NOMO-1 treated with DMSO at 0.1 percent for 48 hours (cell line): Measurements from ENCODE around the gene PFKP.

ENCODE experiments used
- DNase-seq: peaks from one replicate; lab custom pipeline; 2025; ENCODE audit not compliant: unreplicated experiment; lab: John Stamatoyannopoulos, UW

The PFKP gene

DNA sequence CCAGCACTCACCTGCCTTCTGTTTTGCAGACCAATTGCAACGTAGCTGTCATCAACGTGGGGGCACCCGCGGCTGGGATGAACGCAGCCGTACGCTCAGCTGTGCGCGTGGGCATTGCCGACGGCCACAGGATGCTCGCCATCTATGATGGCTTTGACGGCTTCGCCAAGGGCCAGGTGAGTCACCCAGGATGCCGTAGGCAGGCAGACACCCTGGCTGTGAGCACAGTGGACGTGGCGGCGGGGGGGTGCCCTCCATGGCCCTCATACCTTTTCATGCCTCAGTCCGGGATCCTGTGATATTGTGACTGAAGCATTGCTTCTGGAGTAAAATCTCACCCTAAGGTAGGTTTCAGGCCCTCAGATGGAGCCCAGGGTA is 46.0 kb downstream of the PFKP start:
- DNase-seq: no peak

DNA sequence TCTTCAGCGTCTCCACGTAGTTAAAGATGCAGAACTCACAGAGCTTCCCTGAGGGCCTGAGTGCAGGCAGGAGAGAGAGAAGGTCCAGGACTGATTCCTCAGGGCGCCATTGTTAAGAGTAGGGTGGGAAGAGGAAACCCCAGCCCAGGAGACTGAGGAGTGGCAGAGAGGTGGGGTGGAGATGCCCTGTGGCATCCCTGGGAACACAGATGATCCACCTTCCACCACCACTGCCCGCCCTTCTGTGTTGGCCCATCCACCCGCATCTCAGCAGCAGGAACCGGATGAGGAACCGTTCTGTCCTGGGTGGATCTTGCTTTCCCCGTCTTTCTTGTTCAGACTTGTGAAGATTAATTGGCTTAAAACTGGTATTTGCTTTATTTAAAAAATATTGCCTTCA is 48.3 kb downstream of the PFKP start:
- no peak for DNase-seq

- no peak for DNase-seq
These were observed 49.3 kb downstream of the PFKP start for GRCh38 chr10:3116508-3117100.

DNA sequence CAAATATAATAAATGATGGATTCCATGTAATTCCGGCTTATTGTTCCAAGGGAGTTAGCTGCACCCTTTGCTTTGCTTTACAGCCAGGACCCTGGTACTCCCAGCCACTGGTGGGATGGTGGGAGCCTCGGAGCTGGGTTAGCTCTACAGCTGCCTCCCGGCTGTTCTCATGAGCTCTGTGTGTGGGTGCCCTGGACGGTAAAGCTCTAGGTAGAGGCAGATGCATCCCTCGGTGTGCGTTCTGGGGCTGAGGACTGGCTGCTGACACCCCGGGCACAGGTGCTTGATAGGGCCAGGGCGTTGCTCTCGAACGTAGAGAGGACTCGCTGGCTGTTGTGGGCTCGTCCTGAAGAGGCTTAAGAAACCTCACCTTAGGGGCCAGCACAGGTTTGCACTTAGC is 50.1 kb downstream of the PFKP start:
- DNase-seq: no peak

- DNase-seq: no peak
These were observed 51.3 kb downstream of the PFKP start for GRCh38 chr10:3118641-3119091.

- no peak for DNase-seq
These were observed 52.6 kb downstream of the PFKP start for GRCh38 chr10:3119796-3120459.

- DNase-seq: no peak
These were observed 54.7 kb downstream of the PFKP start for GRCh38 chr10:3122034-3122433.

DNA sequence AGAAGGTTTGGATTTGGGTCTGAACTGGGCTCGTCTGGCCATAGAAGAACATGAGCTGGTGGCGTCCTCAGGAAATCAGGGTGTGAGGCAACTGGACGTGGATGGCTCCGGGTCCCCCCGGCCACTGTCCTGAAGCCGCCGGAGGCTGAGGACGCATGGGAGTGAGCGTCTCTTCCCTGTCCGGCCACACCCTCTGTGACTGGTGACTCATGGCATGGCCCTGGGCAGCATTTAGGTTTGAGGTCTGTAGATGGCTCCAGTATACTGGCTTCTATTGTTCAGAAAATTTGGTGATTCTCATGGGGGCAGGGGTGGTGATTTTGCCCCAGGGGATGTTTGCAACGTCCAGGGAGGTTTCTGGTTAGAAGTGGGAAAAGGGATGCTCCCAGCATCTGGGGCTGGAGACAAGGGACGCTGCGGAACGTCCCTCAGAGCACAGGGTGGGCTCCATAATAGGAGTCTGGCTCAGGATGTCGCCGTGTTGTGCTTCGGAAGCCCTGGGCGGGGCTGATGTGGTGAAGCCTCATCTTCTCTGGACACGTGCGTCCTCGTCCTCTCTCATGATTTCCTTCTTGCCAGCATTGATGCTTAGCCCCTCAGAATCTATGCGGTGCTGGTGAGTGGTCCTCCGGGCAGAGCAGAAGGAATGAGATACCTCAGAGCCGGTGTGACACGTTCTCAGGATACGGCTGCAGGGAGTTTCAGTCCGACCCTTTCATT is 55.3 kb downstream of the PFKP start:
- no peak for DNase-seq

DNA sequence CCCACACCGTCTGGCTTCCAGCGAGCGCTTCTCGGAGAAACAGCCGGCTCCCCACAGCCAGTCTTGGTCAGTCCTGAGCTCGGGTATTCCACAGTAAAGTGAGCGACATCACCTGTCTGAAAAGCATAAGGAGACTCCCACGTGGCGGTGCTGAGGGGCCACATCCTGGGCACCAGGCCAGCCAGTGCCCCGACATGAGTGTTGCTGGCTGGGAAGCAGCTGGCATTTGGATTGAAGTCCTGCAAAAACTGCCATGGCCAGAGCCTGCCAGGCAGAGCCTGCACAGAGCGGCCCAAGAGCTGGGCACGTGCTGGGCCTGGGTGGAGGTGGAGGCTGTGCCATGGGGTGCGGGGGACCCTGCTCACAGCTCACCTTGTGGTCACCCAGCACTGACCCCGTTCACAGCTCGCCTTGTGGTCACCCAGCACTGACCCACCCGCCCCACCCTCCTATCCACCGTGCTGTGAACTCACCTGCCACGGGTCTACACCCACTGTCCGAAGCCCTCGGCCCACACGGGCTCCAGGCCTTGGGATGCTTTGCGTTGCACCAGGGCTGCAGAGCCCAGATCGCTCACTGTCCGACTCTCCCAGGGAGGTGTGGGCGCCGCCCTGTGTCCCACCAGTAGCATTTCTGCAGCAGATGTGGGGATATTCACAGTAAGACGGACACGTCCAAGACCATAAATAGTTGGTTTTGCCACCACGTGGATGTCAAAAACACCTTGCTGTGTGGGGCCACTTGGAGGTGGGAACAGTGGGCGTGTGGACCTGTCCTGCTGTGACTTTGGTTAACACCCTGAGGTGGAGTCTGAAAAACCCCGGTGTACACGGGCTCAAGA is 56.4 kb downstream of the PFKP start:
- no peak for DNase-seq

GRCh38 chr10:3124412-3125175 is 57.2 kb downstream of the PFKP start:
- DNase-seq: no peak

GRCh38 chr10:3125527-3126170 is 58.3 kb downstream of the PFKP start:
- no peak for DNase-seq

DNA sequence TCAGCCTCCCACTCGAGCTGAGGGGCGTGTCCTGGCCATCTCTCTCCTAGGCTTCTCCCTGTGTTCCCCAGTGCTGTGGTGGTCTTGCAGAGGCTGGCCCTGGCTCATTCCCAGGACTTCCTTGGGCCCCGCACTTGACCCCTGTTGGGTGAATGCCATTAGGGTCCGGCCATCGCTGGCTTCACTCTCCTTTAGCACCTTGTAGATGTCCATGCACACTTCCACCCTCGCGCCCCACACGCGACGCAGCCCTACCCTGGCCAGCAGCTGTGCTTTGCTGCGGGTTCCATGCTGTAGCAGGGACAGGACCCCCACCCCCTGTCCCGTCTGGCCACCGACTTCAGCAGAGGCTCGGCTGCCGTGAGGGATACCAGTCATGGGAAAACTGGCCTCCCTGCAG is 58.9 kb downstream of the PFKP start:
- no peak for DNase-seq

DNA sequence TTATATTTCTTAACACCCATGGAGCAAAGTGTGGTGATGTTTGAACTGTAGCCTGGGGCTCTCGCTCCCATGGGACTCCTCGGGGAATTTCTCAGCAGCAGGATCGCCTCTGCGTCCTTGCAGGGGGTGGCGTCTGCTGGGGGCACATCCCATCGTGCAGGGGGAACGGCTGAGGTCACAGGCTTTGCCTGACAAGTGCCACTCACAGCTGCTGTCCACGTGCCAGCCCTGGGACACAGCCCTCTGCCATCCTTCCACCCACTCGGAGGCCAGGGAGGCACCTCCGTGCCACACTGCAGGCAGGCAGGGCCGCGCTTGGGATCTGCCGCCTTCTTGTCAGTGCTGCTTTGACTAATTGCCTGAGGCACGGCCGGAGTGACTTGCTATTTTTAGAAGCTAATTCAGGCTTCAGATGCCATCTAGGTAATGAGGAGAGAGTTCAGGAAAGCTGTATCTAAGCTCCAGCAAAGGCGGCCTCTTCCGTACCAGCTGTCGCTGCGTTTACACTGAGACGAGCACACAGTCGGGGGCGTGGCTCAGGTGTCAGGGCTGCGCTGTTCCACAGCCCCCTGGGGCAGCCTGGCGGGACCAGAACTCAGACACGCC is 59.5 kb downstream of the PFKP start:
- no peak for DNase-seq

DNA sequence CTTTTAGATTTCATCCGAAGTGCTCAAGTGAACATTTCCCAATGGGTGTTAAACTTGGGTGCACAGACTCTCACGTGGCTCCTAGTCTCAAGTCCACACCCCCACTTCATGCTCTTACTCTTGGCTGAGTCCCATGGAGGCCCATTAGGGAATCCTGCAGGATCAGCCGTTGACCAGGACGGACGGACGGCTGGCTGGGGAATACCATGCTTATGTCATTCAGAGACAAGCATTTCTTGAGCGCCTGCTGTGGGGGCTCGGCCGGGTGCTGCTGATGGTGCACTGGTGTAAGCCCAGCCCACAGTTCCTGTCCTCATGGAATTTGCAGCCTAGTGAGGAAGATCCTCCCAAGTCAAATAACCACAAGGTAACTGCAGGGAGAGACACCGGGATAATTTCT is 60.6 kb downstream of the PFKP start:
- no peak for DNase-seq

DNA sequence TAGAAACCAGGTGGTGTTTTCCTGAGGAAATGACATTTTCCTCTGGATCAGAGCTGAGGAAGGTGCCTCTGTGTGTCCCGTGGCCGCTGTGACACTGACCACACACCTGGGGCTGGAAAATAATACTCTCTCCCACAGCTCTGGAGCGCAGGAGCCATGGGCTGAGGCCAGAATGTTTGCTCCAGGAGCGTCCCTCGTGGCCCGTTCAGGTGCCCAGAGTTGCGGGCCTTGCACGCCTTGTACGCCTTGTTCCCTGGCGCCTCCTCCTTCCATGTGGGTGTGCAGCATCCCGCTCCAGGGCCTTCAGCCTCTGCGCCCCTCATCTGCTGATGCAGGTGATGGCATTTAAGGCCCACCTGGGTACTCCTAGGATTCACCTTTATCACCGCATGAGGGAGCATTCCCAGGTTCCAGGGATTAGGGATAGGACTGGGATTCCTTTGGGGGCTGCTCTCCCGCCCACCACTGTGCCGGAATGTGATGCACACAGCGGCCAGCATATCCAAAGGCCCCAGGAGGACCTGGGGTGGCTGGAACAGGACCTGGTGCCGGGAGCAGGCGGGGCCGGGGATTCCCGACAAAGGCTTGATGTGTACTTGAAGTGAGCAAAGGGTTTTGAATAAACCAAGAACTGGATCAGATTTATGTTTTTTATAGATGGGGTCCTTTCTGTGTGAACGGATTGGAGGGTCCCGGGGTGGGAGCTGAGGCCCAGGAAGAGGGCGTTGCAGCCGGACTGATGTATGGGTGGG is 61.2 kb downstream of the PFKP start:
- DNase-seq: no peak

GRCh38 chr10:3129581-3130340 is 62.4 kb downstream of the PFKP start:
- DNase-seq: no peak

DNA sequence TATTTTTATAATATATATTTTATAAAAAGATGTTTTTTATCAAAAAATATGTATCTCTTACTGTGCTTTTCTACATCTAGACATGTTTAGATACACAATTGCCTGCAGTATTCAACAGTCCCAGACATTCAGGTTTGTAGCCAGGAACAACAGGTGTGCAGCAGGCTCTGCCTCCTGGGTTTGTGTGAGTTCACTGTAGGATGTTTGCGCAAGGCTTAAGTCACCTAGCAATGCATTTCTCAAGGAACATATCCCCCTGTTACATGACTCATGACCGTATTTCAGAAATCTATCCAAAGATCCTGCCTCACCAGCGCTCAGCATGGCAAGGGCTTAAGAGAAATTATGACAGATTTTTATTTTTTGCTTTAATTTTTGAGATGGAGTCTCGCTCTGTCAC is 63.8 kb downstream of the PFKP start:
- no peak for DNase-seq
